Loucy (cell line): ENCODE data around the gene CNTN5.

ENCODE experiments used
- H2AFZ ChIP-seq: fragments of 200-600 bp; sonication (generic); 2 replicates; pipeline ENCODE4 v1.6.0; 2016; ENCODE audit warnings: antibody characterized with exemption, mild to moderate bottlenecking, low read length, moderate library complexity
- H3F3A ChIP-seq: fragments of 200-600 bp; 2 replicates; pipeline ENCODE4 v1.6.0; 2016; ENCODE audit warnings: antibody characterized with exemption, low read depth, mild to moderate bottlenecking
- H3K27me3 ChIP-seq: fragments of 200-600 bp; sonication (generic); 2 replicates; pipeline ENCODE4 v1.6.1; 2014; ENCODE audit warnings: low read length, mild to moderate bottlenecking; ENCODE audit not compliant: insufficient read depth, poor library complexity, severe bottlenecking
- H3K36me3 ChIP-seq: fragments of 200-600 bp; sonication (generic); 2 replicates; pipeline ENCODE4 v1.6.1; 2016; ENCODE audit warnings: low read length; ENCODE audit not compliant: insufficient read depth
- H3K4me1 ChIP-seq: fragments of 200-600 bp; sonication (generic); 2 replicates; pipeline ENCODE4 v1.5.1; 2014; ENCODE audit warnings: low read length, mild to moderate bottlenecking; ENCODE audit not compliant: insufficient read depth, poor library complexity, severe bottlenecking
- H3K4me2 ChIP-seq: fragments of 200-600 bp; sonication (generic); 2 replicates; pipeline ENCODE4 v1.6.0; 2014; ENCODE audit warnings: antibody characterized with exemption, low read length, low read depth, mild to moderate bottlenecking; ENCODE audit not compliant: poor library complexity, severe bottlenecking
- H3K4me3 ChIP-seq: fragments of 200-600 bp; sonication (generic); 2 replicates; pipeline ENCODE4 v1.5.1; 2014; ENCODE audit warnings: low read length, mild to moderate bottlenecking, mixed read lengths; ENCODE audit not compliant: poor library complexity, severe bottlenecking
- H3K79me2 ChIP-seq: fragments of 200-600 bp; sonication (generic); 2 replicates; pipeline ENCODE4 v1.6.1; 2014; ENCODE audit warnings: low read length; ENCODE audit not compliant: insufficient read depth
- H3K9ac ChIP-seq: fragments of 200-600 bp; sonication (generic); 2 replicates; pipeline ENCODE4 v1.6.0; 2014; ENCODE audit warnings: mild to moderate bottlenecking, low read depth, low read length, moderate library complexity; ENCODE audit not compliant: poor library complexity, severe bottlenecking
- H3K9me2 ChIP-seq: fragments of 200-600 bp; sonication (generic); replicated peaks from 2 replicates; pipeline ENCODE4 v1.6.1; 2016; ENCODE audit warnings: low read depth, low read length, mixed read lengths
- H3K9me3 ChIP-seq: fragments of 200-600 bp; sonication (generic); 2 replicates; pipeline ENCODE4 v1.6.1; 2014; ENCODE audit warnings: mild to moderate bottlenecking, antibody characterized with exemption, low read length, low read depth; ENCODE audit not compliant: insufficient read depth
- H4K20me1 ChIP-seq: fragments of 200-600 bp; sonication (generic); 2 replicates; pipeline ENCODE4 v1.6.0; 2014; ENCODE audit warnings: antibody characterized with exemption, low read length, mild to moderate bottlenecking; ENCODE audit not compliant: insufficient read depth, poor library complexity, severe bottlenecking
- EZH2phosphoT487 ChIP-seq: fragments of 200-600 bp; IDR thresholded peaks from 2 replicates; pipeline ENCODE4 v1.6.1; 2018; ENCODE audit warnings: antibody characterized with exemption, mild to moderate bottlenecking, moderate library complexity, borderline replicate concordance
- TF ChIP-seq, protein P1 (sequence below): fragments of 200-600 bp; sonication (generic); conservative IDR thresholded peaks from 2 replicates; pipeline ENCODE4 v1.5.1; 2014; ENCODE audit warnings: mild to moderate bottlenecking, antibody characterized with exemption, low read length

Gene CNTN5

GRCh38 chr11:99920956-99921355 lies 900.2 kb downstream of the CNTN5 start:
- no peaks in the 10 kb centered on the region for H3K9me2 ChIP-seq
- H2AFZ ChIP-seq: no peak overlapping the region
- H3K27me3 ChIP-seq: no peaks in the 10 kb centered on the region
- H3K4me3 ChIP-seq: no peak overlapping the region
- H3K4me1 ChIP-seq: no peaks in the 10 kb centered on the region
- no peak overlapping the region for H3K4me2 ChIP-seq
- H3K9me3 ChIP-seq: no peaks in the 10 kb centered on the region
- no peaks in the 10 kb centered on the region for H3K36me3 ChIP-seq
- H3F3A ChIP-seq: no peaks in the 10 kb centered on the region
- no peak for TF ChIP-seq EZH2phosphoT487
- TF ChIP-seq, protein P1, sequence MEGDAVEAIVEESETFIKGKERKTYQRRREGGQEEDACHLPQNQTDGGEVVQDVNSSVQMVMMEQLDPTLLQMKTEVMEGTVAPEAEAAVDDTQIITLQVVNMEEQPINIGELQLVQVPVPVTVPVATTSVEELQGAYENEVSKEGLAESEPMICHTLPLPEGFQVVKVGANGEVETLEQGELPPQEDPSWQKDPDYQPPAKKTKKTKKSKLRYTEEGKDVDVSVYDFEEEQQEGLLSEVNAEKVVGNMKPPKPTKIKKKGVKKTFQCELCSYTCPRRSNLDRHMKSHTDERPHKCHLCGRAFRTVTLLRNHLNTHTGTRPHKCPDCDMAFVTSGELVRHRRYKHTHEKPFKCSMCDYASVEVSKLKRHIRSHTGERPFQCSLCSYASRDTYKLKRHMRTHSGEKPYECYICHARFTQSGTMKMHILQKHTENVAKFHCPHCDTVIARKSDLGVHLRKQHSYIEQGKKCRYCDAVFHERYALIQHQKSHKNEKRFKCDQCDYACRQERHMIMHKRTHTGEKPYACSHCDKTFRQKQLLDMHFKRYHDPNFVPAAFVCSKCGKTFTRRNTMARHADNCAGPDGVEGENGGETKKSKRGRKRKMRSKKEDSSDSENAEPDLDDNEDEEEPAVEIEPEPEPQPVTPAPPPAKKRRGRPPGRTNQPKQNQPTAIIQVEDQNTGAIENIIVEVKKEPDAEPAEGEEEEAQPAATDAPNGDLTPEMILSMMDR: no peak
- no peaks in the 10 kb centered on the region for H4K20me1 ChIP-seq
- H3K9ac ChIP-seq: no peak overlapping the region
- H3K79me2 ChIP-seq: no peaks in the 10 kb centered on the region

DNA sequence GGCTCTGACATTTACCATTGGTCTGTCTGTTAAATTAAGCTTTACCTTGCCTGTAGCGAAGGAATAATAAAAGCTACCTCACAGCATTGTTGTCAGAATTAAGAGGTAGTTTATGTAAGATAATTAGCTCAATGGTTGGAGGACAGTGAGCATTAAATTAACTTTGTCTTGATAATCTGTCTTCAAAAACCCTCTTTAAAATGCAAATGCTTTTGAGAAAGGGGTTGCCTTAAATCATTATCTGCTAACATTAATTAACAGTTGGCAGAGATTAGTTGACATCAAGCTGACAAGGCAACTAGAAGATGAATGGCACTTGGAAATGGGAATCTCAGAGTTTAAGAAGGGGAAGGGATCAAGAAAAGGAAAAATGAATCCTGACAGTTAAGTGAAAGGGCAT lies 905.2 kb downstream of the CNTN5 start:
- no peak overlapping the region for H3K4me2 ChIP-seq
- TF ChIP-seq, protein P1: no peak
- no peak for TF ChIP-seq EZH2phosphoT487
- H3K79me2 ChIP-seq: no peaks in the 10 kb centered on the region

GRCh38 chr11:99932684-99933083 lies 911.9 kb downstream of the CNTN5 start:
- no peaks in the 10 kb centered on the region for H3F3A ChIP-seq
- H3K9ac ChIP-seq: no peak overlapping the region
- H2AFZ ChIP-seq: no peak overlapping the region
- H3K36me3 ChIP-seq: no peaks in the 10 kb centered on the region
- H3K9me2 ChIP-seq: no peaks in the 10 kb centered on the region
- no peak overlapping the region for H3K4me2 ChIP-seq
- H3K9me3 ChIP-seq: no peaks in the 10 kb centered on the region; the same call in 1 of the 2 replicates
- H3K4me3 ChIP-seq: no peak overlapping the region
- no peak for TF ChIP-seq EZH2phosphoT487
- TF ChIP-seq, protein P1: no peak
- no peaks in the 10 kb centered on the region for H4K20me1 ChIP-seq
- H3K4me1 ChIP-seq: no peaks in the 10 kb centered on the region
- H3K79me2 ChIP-seq: no peaks in the 10 kb centered on the region
- no peaks in the 10 kb centered on the region for H3K27me3 ChIP-seq

More for the DNA sequence above, 905.2 kb downstream of the CNTN5 start:
- no peaks in the 10 kb centered on the region for H3K27me3 ChIP-seq
- no peaks in the 10 kb centered on the region for H4K20me1 ChIP-seq
- no peaks in the 10 kb centered on the region for H3K4me1 ChIP-seq
- H3K36me3 ChIP-seq: no peaks in the 10 kb centered on the region
- no peaks in the 10 kb centered on the region for H3K9me2 ChIP-seq
- no peak overlapping the region for H3K9ac ChIP-seq
- no peaks in the 10 kb centered on the region for H3K9me3 ChIP-seq
- no peak overlapping the region for H3K4me3 ChIP-seq
- no peak overlapping the region for H2AFZ ChIP-seq
- H3F3A ChIP-seq: no peaks in the 10 kb centered on the region
